Muscle layer of colon (tissue), 2 donors: ENCODE results near the gene SLC38A1.
A peak's percentile ranks its signal among the peaks of the same experiment; 100 is the strongest.
"Not testable (repeated sequence)": the region's sequence is repeated elsewhere in the genome, so short reads cannot be mapped to it uniquely, and the experiment has no call there.

Experiments used
- H3K27ac ChIP-seq: one replicate; pipeline ENCODE4 v1.7.0; 2013; ENCODE audit warnings: low read depth, mild to moderate bottlenecking, low read length, moderate library complexity
- H3K27me3 ChIP-seq, 2 donors: one replicate each; pipeline ENCODE4 v1.7.0; 2013; ENCODE audit warnings: low read length in 2 of 2, mild to moderate bottlenecking in 2 of 2; ENCODE audit not compliant: insufficient read depth in 2 of 2, control insufficient read depth in 1 of 2
- H3K36me3 ChIP-seq: one replicate; pipeline ENCODE4 v1.7.0; 2013; ENCODE audit warnings: mild to moderate bottlenecking, low read length; ENCODE audit not compliant: insufficient read depth
- H3K4me1 ChIP-seq: one replicate; pipeline ENCODE4 v1.7.0; 2013; ENCODE audit warnings: mild to moderate bottlenecking, low read length; ENCODE audit not compliant: insufficient read depth
- H3K4me3 ChIP-seq, 2 donors: one replicate each; pipeline ENCODE4 v1.7.0; 2013; ENCODE audit warnings: low read length in 2 of 2, low read depth in 1 of 2, mild to moderate bottlenecking in 1 of 2, moderate library complexity in 1 of 2
- H3K9ac ChIP-seq: one replicate; pipeline ENCODE4 v1.7.0; 2013; ENCODE audit warnings: low read length
- H3K9me3 ChIP-seq: one replicate; pipeline ENCODE4 v1.7.0; 2013; ENCODE audit warnings: mild to moderate bottlenecking, low read length
- donor health status: abdominal sarcoma.
- donor health status: Adenocarcinoma of cecum.

The SLC38A1 gene

DNA sequence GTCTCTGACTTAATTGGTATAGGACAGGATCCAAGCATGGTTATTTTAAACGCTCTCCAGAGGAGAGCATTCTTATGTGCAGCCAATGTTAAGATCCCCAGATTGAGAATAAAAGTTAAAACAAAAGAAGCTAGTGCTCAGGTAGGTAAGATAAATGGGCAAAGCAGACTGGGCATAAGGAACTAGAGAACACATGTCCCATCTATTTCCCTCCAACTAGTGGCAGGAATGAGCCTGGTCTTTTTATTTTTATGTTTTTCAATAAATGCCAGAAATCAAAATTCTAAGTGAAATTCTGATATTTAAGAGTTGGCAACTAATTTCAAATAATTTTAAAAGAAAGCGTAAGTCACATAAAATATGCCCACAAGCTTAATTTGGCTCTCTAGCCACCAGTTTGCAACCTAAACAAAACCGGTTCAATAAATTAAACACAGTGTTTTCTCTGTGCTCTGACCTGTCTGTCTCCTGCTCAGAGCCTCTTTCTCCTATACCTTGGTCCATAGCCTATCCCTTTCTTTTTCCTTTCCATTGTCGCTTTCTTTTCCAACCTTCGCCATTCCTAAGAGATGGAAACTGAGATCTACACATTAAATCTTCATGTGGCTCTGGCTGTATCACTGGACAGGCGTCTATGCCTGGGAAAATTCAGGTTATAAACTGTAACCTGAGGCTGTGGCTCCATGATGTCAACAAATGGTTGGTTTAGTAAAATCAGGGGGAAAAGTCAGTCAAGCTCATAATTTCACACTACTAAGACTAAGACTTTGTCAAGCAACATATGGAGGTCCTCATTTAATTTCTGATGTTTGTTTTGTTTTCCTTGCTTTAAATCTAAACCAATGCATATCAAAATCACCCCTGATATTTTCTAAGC lies 5.5 kb downstream of the SLC38A1 start:
- Histone ChIP-seq H3K36me3 (no peaks in the 10 kb centered on the region), H3K9me3 (no peaks in the 10 kb centered on the region), H3K4me3 (no peak overlapping the region), H3K27me3 (no peaks in the 10 kb centered on the region), H3K9ac (no peak overlapping the region), H3K27ac (no peak overlapping the region), H3K4me1 (peaks cover 61% of the 10 kb centered on the region)

DNA sequence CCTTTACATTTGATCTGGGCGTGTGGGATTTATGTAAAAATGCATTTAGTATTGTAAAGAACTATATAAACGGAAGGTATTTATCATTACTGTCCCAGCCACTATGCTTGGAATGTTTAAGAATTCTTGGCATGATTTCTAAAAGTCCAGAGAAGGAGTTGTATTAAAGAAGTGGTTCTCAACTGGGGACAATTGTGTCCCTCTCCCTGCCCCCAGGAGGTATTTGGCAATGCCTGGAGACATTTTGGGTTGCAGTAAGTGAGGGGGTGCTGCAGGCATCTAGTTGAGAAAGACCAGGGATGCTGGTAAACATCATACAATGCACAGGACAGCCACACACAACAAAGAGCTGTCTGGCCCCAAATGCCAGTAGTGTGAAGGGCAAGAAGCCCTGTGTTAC lies 7.2 kb downstream of the SLC38A1 start:
- Histone ChIP-seq H3K36me3 (no peaks in the 10 kb centered on the region), H3K9ac (no peak overlapping the region), H3K9me3 (no peaks in the 10 kb centered on the region), H3K4me1 (peaks cover 62% of the 10 kb centered on the region), H3K27me3 (no peaks in the 10 kb centered on the region), H3K27ac (no peak overlapping the region), H3K4me3 (no peak overlapping the region)

DNA sequence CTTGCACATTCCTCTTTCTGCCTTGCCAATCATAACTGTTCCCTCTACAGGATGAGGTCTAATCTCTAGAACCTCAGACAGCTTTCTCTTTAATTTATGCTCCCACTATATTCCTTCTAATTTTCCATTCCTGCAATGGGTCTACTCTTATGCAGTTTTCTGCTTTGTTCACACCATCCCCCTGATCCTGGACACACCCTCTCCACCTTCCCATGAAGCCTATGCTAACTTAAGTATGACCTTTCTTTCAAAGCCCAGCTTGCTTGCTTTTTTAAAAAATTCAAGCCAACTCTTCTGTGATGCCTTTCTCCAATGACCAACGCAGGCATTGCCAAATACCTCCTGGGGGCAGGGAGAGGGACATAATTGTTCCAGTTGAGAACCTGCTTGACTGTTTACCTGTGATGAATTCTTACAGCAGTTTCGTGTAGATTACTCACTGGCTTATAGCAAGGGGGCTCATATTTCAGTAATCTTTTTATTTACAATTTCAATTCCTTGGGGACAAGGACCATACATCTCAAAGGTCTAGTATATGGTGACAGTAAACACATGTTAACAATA lies 7.8 kb downstream of the SLC38A1 start:
- Histone ChIP-seq H3K4me1 (peaks cover 57% of the 10 kb centered on the region), H3K9me3 (no peaks in the 10 kb centered on the region), H3K4me3 (peak overlapping the region in 1 of 2 donors; percentile 7)

DNA sequence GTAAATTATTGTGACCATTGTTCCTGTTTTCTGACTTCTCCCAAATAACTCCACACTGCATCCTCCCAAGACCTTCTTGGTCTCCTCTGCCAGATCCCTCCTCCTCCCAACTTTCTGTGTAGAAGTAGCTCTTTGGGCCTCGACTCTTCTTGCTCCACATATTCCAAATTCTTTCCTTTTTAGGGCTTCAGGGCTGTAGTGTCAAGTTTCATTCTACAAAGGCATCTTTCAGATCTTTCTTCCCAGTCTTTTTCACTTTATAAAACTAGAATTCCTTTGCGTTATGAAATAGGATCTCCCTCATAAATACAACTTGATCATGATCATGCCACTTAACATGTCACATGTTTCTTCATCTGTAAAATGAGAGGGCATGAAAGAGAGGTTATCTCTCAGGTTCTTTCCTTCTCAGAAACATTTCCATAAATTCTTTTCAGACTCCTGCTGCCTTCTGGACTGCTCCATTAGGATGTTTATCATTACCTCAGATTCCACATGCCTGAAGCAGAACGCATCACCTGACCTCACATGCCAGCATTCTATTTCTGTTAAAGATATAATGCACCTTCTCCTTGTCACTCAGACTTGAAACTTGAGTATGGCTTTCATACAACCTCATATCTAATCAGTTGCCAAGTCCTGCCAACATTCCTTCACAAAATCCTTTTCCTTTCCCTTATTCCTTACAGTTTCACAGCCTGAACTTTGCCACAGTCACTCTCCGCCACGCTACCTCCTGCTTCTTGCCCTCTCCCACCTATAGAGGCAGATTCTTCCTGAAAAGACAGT lies 8.5 kb downstream of the SLC38A1 start:
- H3K27me3 ChIP-seq = no peaks in the 10 kb centered on the region
- no peak overlapping the region for H3K4me3 ChIP-seq
- no peak overlapping the region for H3K9ac ChIP-seq
- H3K4me1 ChIP-seq = peaks cover 50% of the 10 kb centered on the region
- H3K9me3 ChIP-seq = no peaks in the 10 kb centered on the region
- peak overlapping the region; percentile 46 for H3K27ac ChIP-seq
- no peaks in the 10 kb centered on the region for H3K36me3 ChIP-seq

More for the DNA sequence above, 7.8 kb downstream of the SLC38A1 start:
- no peak overlapping the region for H3K9ac ChIP-seq
- no peaks in the 10 kb centered on the region for H3K36me3 ChIP-seq
- peak overlapping the region; percentile 37 for H3K27ac ChIP-seq
- no peaks in the 10 kb centered on the region for H3K27me3 ChIP-seq

- no peaks in the 10 kb centered on the region for H3K9me3 ChIP-seq
- peaks cover under 1% of the 10 kb centered on the region for H3K36me3 ChIP-seq
- no peaks in the 10 kb centered on the region for H3K27me3 ChIP-seq
- H3K27ac ChIP-seq = no peak overlapping the region
- peaks cover 46% of the 10 kb centered on the region for H3K4me1 ChIP-seq
- no peak overlapping the region for H3K9ac ChIP-seq
- no peak overlapping the region for H3K4me3 ChIP-seq
These were observed 9.1 kb downstream of the SLC38A1 start for GRCh38 chr12:46259713-46260112.

DNA sequence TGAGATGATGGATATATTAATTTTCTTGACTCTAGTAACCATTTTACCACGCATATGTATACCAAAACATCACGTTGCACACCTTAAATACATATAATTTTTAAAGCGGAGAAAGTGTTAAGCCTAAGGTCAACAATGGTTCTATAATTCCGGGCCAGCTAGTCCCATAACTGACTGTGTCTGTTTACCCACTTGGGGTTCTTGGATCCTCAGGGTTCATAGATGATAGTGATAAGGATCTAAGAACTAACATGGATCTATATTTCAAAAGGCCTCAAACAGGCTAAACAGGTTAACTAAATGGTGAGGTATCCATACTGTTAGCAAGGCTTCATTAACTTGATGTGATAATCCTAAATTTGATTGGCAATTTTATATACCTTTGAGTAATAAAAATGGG lies 9.8 kb downstream of the SLC38A1 start:
- H3K36me3 ChIP-seq = peaks cover 5% of the 10 kb centered on the region
- no peak overlapping the region for H3K9ac ChIP-seq
- H3K4me1 ChIP-seq = peaks cover 44% of the 10 kb centered on the region
- no peak overlapping the region for H3K4me3 ChIP-seq
- no peaks in the 10 kb centered on the region for H3K27me3 ChIP-seq
- H3K27ac ChIP-seq = no peak overlapping the region
- no peaks in the 10 kb centered on the region for H3K9me3 ChIP-seq

DNA sequence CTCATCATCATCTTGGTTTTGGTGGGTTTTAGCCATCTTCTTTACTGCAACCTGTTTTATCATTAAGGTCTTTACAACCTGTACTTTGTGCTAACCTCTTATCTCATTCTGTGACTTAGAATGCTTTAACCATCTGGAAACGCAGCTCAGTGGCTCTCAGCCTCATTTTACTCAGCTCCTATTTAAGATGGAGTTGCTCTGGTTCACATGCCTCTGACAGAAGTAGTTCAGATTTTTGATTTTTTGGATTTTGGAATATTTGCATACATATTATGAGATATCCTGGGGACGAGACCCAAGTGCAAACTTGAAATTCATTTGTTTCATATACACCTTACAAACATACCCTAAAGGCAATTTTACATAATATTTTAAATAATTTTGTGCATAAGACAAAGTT lies 10.7 kb downstream of the SLC38A1 start:
- Histone ChIP-seq H3K27ac (no peak overlapping the region), H3K4me1 (peaks cover 36% of the 10 kb centered on the region), H3K36me3 (peaks cover 5% of the 10 kb centered on the region), H3K9ac (no peak overlapping the region), H3K4me3 (no peak overlapping the region), H3K9me3 (no peaks in the 10 kb centered on the region), H3K27me3 (no peaks in the 10 kb centered on the region)

GRCh38 chr12:46256942-46257341 lies 11.9 kb downstream of the SLC38A1 start:
- H3K27me3 ChIP-seq = no peaks in the 10 kb centered on the region
- no peak overlapping the region for H3K27ac ChIP-seq
- H3K9me3 ChIP-seq = no peaks in the 10 kb centered on the region
- H3K9ac ChIP-seq = no peak overlapping the region
- H3K36me3 ChIP-seq = peaks cover 5% of the 10 kb centered on the region
- H3K4me3 ChIP-seq = no peak overlapping the region
- H3K4me1 ChIP-seq = peaks cover 29% of the 10 kb centered on the region

- Histone ChIP-seq H3K9me3 (no peaks in the 10 kb centered on the region), H3K4me3 (no peak overlapping the region), H3K4me1 (peaks cover 6% of the 10 kb centered on the region), H3K36me3 (peaks cover 5% of the 10 kb centered on the region), H3K9ac (no peak overlapping the region), H3K27me3 (no peaks in the 10 kb centered on the region), H3K27ac (no peak overlapping the region)
These were observed 15.2 kb downstream of the SLC38A1 start for GRCh38 chr12:46253544-46254162.

- not testable (repeated sequence) for H3K9ac ChIP-seq, H3K27me3 ChIP-seq, H3K4me3 ChIP-seq, H3K4me1 ChIP-seq, H3K36me3 ChIP-seq, H3K9me3 ChIP-seq, H3K27ac ChIP-seq
These were observed 16.8 kb downstream of the SLC38A1 start for GRCh38 chr12:46251994-46252393.

GRCh38 chr12:46249960-46250359 lies 18.9 kb downstream of the SLC38A1 start:
- not testable (repeated sequence) for H3K9ac ChIP-seq, H3K4me3 ChIP-seq, H3K27ac ChIP-seq

More at GRCh38 chr12:46249960-46250359, 18.9 kb downstream of the SLC38A1 start:
- not testable (repeated sequence) for H3K4me1 ChIP-seq, H3K27me3 ChIP-seq, H3K9me3 ChIP-seq, H3K36me3 ChIP-seq
